Caco-2 (cell line): ENCODE measurements around the gene PAPPA. TPM values are rescaled to one million over a fixed set of nuclear protein-coding genes. Genes with fewer than 3 reads are reported as not detected.

Experiments
- BruUV-seq: library from RNA; stranded (reverse); fragments of 400-500 nt; replicated peaks from 2 replicates; lab custom pipeline; 2021; lab: Mats Ljungman, UMichigan
- CTCF ChIA-PET: fragments of 300-600 bp; sonication (Branson Sonifier 250); formaldehyde crosslinking; loops from one replicate; lab custom pipeline; 2022; ENCODE audit warnings: antibody characterized with exemption; lab: Charles Lee
- POLR2A ChIA-PET: fragments of 300-600 bp; sonication (Branson Sonifier 250); formaldehyde crosslinking; loops from one replicate; lab custom pipeline; 2022; ENCODE audit warnings: antibody characterized with exemption; lab: Charles Lee
- DNase-seq, 2 experiments: peaks; one replicate each; pipeline versions ENCODE4 v3.0.0 to v3.0.0-alpha.2; 2020 to 2022
- H3K27me3 ChIP-seq: replicated peaks from 2 replicates; pipeline ENCODE4 v1.6.0; 2011; ENCODE audit warnings: low read length; ENCODE audit not compliant: control insufficient read depth, insufficient read depth
- H3K36me3 ChIP-seq: 2 replicates; pipeline ENCODE4 v1.5.1; 2011; ENCODE audit warnings: low read length; ENCODE audit not compliant: control insufficient read depth, insufficient read depth
- H3K4me1 ChIP-seq: fragments of 250-450 bp; sonication (Bioruptor Pico); 2 replicates; pipeline ENCODE4 v1.5.1; 2020; ENCODE audit warnings: mild to moderate bottlenecking
- H3K4me3 ChIP-seq: 2 replicates; pipeline ENCODE4 v1.5.1; 2011; ENCODE audit warnings: low read depth, mild to moderate bottlenecking, control low read depth, low read length
- H3K9me3 ChIP-seq: fragments of 250-450 bp; sonication (Bioruptor Pico); 2 replicates; pipeline ENCODE4 v1.5.1; 2020; ENCODE audit warnings: mild to moderate bottlenecking, moderate library complexity
- H3K27ac Mint-ChIP-seq: one replicate; pipeline ENCODE4 v1.8.0; 2022; ENCODE audit warnings: mixed read lengths; ENCODE audit not compliant: unreplicated experiment
- H3K27me3 Mint-ChIP-seq: one replicate; pipeline ENCODE4 v1.8.0; 2022; ENCODE audit warnings: mixed read lengths; ENCODE audit not compliant: insufficient read depth, unreplicated experiment
- H3K36me3 Mint-ChIP-seq: one replicate; pipeline ENCODE4 v1.8.0; 2022; ENCODE audit warnings: mild to moderate bottlenecking, mixed read lengths; ENCODE audit not compliant: insufficient read depth, unreplicated experiment
- H3K4me1 Mint-ChIP-seq: one replicate; pipeline ENCODE4 v1.8.0; 2022; ENCODE audit warnings: low read depth, mixed read lengths; ENCODE audit not compliant: unreplicated experiment
- H3K4me3 Mint-ChIP-seq: one replicate; pipeline ENCODE4 v1.8.0; 2022; ENCODE audit warnings: mild to moderate bottlenecking, moderate library complexity, mixed read lengths; ENCODE audit not compliant: unreplicated experiment
- H3K9me3 Mint-ChIP-seq: one replicate; pipeline ENCODE4 v1.8.0; 2022; ENCODE audit warnings: mixed read lengths; ENCODE audit not compliant: unreplicated experiment
- CTCF ChIP-seq, 2 experiments: fragments of 200-600 bp in 1 of 2; IDR thresholded peaks; 1 replicate in 1 of 2; 2 replicates in 1 of 2; pipeline versions ENCODE4 v1.5.1 to v1.8.0; 2011 to 2022; ENCODE audit warnings: antibody characterized with exemption in 1 of 2, control low read depth in 1 of 2, inconsistent platforms in 1 of 2, low read depth in 1 of 2, low read length in 1 of 2, mild to moderate bottlenecking in 1 of 2, moderate library complexity in 1 of 2; ENCODE audit not compliant: insufficient read depth in 1 of 2, severe bottlenecking in 1 of 2, unreplicated experiment in 1 of 2
- intact Hi-C: fragments of 100-400 bp; cut with micrococcal nuclease; formaldehyde crosslinking; loops from one replicate; pipeline ENCODE4 v1.10.0; 2022; ENCODE audit not compliant: unreplicated experiment
- total RNA-seq: library from RNA; stranded (reverse); gene quantifications from 2 replicates; pipeline ENCODE4 v1.2.3, GENCODE V29; 2022

Gene PAPPA
- total RNA-seq, 1 experiment from 2014 or later, result not detected

GRCh38 chr9:116202219-116202912 lies 48.8 kb downstream of the PAPPA start:
- Histone ChIP-seq H3K36me3 (no peaks in the 10 kb centered on the region), H3K9me3 (no peaks in the 10 kb centered on the region), H3K27me3 (no peaks in the 10 kb centered on the region; the same call in 1 of the 2 replicates), H3K4me1 (no peaks in the 10 kb centered on the region), H3K4me3 (no peak overlapping the region)
- BruUV-seq, result no TSS peak
- Mint-ChIP-seq H3K4me3 (no peak overlapping the region), H3K36me3 (no peaks in the 10 kb centered on the region), H3K27ac (no peak overlapping the region), H3K4me1 (no peaks in the 10 kb centered on the region), H3K9me3 (no peaks in the 10 kb centered on the region), H3K27me3 (peaks cover 16% of the 10 kb centered on the region)
- CTCF ChIA-PET, result no interaction called here
- no peak for DNase-seq
- TF ChIP-seq CTCF (IDR thresholded peaks at IDR 0.05; ENCODE audit: insufficient read depth in 1 of 2, low read depth in 1 of 2, low read length in 1 of 2, severe bottlenecking in 1 of 2, unreplicated experiment in 1 of 2), result no peak
- POLR2A ChIA-PET, result no interaction called here
- intact Hi-C loops, result no loop called here

- ChIA-PET CTCF (no interaction called here), POLR2A (no interaction called here)
- no TSS peak for BruUV-seq
- H3K27me3 ChIP-seq, result no peaks in the 10 kb centered on the region; the same call in 1 of the 2 replicates
- H3K36me3 ChIP-seq, result no peaks in the 10 kb centered on the region
- H3K4me3 Mint-ChIP-seq, result no peak overlapping the region
- no peaks in the 10 kb centered on the region for H3K9me3 Mint-ChIP-seq
- no peaks in the 10 kb centered on the region for H3K36me3 Mint-ChIP-seq
- no peak for DNase-seq
- intact Hi-C loops, result no loop called here
- peaks cover 12% of the 10 kb centered on the region for H3K27me3 Mint-ChIP-seq
- no peak for TF ChIP-seq CTCF (IDR thresholded peaks at IDR 0.05; ENCODE audit: insufficient read depth in 1 of 2, low read depth in 1 of 2, low read length in 1 of 2, severe bottlenecking in 1 of 2, unreplicated experiment in 1 of 2)
- H3K9me3 ChIP-seq, result no peaks in the 10 kb centered on the region
- no peak overlapping the region for H3K4me3 ChIP-seq
- H3K4me1 ChIP-seq, result no peaks in the 10 kb centered on the region
- H3K27ac Mint-ChIP-seq, result no peak overlapping the region
- H3K4me1 Mint-ChIP-seq, result no peaks in the 10 kb centered on the region
Observed at GRCh38 chr9:116204252-116204882, 50.8 kb downstream of the PAPPA start.

- H3K27ac Mint-ChIP-seq, result no peak overlapping the region
- no peak for TF ChIP-seq CTCF (IDR thresholded peaks at IDR 0.05; ENCODE audit: insufficient read depth in 1 of 2, low read depth in 1 of 2, low read length in 1 of 2, severe bottlenecking in 1 of 2, unreplicated experiment in 1 of 2)
- intact Hi-C loops, result no loop called here
- Histone ChIP-seq H3K9me3 (no peaks in the 10 kb centered on the region), H3K4me1 (no peaks in the 10 kb centered on the region), H3K27me3 (no peaks in the 10 kb centered on the region; the same call in 1 of the 2 replicates), H3K4me3 (no peak overlapping the region), H3K36me3 (no peaks in the 10 kb centered on the region)
- H3K36me3 Mint-ChIP-seq, result no peaks in the 10 kb centered on the region
- H3K4me3 Mint-ChIP-seq, result no peak overlapping the region
- peaks cover 13% of the 10 kb centered on the region for H3K27me3 Mint-ChIP-seq
- H3K4me1 Mint-ChIP-seq, result no peaks in the 10 kb centered on the region
- POLR2A ChIA-PET, result no interaction called here
- no peaks in the 10 kb centered on the region for H3K9me3 Mint-ChIP-seq
- BruUV-seq, result no TSS peak
- CTCF ChIA-PET, result no interaction called here
- no peak for DNase-seq
Observed at GRCh38 chr9:116207371-116208111, 54.0 kb downstream of the PAPPA start.
